SKM-1 (cell line): ENCODE data around the gene NEK4.

ENCODE experiments used
- DNase-seq: peaks from one replicate; lab custom pipeline; 2025; ENCODE audit not compliant: unreplicated experiment; lab: John Stamatoyannopoulos, UW

Gene NEK4

DNA sequence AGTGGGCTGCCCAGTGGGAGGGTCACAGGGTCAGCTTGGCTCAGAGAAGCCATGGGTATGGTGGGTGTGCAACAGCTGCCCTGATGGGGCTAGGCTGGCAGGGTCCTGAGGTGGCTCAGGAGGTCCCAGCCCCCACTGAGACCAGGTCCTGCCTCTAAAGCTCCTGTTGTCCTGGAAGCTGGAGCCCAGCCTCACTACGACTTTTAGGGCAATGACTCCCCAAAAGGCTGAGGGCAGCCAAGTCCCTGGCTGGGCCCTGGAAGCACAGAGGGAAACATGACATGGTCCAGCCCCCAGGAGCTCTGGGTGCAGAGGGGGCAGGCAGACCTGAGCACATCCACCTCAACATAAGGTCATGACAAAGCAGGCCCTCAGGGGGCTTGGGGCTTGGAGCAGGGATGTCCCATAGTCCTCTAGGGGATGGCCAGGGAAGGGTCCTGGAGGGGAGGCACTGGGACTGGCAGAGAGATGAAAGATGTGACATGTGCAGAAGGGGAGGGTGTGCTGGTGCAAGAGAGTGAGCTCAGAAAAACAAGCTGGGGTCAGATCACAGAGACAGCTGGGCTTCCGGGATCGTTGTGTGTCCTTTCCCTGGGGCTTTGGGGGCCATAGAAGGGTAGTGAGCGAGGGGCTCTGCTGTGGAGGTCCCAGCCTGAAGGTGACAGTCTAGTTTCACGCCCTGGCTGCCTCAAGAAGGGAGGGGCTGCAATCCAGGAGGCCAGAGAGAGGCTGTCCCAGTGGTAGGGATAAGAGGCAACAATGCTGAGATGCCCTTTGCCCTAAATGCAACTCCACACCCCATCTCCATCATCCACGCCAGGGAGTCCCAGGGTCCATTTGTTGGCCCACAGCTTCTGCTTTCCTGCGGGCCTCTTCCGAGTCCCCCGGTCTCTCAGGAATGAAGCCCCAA lies 23.2 kb upstream of the NEK4 start:
- DNase-seq = no peak

DNA sequence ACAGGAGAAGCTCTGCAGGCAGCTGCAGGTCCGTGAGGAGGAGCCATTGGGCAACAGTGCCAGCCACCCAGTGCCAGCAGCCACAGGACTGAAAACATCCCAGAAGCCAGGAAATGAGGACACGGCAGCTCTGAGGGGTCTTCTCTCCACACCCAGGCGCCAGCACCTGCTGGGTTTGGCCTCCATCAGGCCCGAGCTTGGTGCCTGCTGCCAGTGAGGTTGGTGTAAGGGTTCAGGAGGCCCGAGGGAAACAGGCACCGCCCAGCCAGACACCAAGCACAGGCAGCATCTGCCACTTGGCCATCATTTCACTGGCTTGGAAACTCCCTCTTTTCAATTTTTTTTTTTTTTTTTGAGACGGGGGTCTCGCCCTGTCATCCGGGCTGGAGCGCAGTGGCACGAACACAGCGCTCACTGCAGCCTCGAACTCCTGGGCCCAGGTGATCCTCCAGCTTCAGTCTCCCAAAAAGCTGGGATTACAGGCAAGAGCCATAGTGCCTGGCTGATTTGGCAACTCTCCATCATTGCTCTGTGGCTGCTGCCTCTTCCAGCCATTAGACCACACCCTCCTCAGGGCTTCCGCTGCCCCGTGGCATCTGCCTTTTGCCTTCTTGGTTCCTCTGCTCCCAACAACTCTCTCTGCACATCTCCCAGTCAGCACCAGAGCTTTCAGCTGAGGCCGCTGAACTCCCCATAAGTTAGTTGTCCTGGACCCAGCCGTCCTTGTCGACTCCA lies 22.4 kb upstream of the NEK4 start:
- DNase-seq = no peak

- no peak for DNase-seq
These were observed 21.7 kb upstream of the NEK4 start for GRCh38 chr3:52792413-52792812.

DNA sequence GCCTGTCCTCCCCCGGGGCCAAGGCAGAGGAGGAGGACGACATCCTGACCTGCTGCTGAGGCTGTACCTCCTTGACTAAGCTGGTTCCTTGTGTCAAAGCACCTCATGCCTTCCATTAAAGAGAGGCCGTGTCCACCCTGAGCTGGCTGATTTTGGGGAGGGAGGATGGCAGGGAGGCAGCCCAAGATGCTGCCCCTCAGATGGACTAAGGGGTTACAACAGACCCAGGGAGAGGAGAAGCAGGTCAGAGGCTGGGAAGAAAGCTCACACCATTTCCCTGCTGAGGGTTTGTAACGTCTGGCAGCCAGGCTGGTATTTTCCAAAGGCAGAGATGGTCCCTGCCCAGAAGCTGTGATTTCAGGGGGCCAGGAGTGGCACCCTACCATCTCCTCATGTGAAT lies 21.2 kb upstream of the NEK4 start:
- DNase-seq = no peak

DNA sequence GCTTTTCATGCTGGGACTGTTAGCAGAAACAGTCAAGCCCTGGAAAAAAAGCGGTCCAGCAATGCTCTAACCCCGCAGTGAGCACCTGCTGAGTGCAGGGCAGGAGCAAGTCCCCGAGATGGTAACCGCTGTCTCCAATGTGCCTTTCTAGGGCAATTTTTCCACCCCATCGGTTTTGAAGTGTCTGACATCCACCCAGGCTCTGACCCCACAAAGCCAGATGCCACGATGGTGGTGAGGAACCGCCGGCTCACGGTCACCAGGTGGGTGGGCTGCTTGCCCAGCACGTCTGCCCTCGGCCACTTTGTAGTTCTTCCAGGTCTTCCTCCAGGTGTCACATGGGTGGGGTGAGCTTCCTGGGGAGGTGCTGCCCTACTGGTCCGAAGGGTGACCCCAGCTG lies 20.6 kb upstream of the NEK4 start:
- no peak for DNase-seq

DNA sequence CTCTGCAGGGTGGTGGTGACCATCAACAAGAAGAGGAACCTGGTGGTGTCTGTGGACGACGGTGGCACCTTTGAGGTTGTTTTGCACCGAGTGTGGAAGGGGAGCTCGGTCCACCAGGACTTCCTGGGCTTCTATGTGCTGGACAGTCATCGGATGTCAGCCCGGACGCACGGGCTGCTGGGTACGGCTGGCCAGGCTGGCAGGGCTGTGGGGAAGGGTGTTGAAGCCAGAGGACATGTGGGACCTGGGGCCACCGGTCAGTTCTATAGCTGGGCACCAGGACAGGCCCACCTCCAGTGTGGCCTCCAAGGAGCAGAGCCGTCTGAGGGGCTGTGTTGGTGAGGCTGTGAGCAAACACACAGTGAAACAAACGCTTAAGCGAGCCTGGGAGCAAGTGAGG lies 20.0 kb upstream of the NEK4 start:
- no peak for DNase-seq

- DNase-seq = no peak
These were observed 19.6 kb upstream of the NEK4 start for GRCh38 chr3:52790337-52790736.

GRCh38 chr3:52789746-52790040 lies 19.0 kb upstream of the NEK4 start:
- no peak for DNase-seq

- no peak for DNase-seq
These were observed 18.4 kb upstream of the NEK4 start for GRCh38 chr3:52788890-52789745.

DNA sequence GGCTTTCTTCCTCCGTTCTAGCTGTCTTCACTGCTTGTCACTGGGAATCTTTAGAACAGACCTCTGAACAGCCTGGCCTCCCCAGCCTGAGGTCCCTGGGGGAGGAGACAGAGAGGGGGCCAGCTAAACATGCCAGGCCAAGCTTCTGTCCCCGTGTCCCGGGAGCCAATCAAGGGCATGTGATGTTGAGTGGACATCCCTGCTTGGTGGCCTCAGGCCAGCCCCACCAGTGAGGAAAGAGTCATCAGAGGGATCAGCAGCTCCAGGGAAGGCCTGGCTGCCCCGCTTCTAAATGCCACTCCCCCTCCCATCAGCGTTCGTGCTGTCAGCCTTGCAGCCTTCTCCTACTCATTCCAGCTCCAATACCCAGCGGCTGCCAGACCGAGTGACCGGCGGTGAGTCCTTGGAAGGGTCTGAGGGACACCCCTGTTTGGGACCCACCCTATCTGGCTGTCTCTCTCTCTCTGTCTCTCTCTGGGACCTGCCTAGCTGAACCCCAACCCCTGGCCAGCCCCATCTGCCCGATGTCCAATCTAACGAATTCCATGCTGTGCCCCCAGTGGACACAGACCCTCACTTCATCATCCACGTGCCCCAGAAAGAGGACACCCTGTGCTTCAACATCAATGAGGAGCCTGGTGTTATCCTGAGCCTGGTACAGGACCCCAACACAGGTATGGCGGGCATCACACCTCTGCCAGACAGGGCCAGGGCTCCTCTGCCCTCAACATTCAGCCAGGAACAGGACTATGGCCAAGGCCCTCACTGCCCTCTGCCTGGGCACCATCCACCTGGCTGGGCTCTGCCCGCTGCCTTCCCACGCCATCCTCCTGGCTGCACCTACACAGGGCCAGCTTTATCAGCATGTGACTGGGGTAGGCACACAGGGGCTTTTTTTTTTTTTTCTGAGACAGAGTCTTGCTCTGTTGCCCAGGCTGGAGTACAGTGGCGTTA lies 17.2 kb upstream of the NEK4 start:
- no peak for DNase-seq

- DNase-seq = no peak
These were observed 16.5 kb upstream of the NEK4 start for GRCh38 chr3:52787246-52787645.

- DNase-seq = no peak
These were observed 15.8 kb upstream of the NEK4 start for GRCh38 chr3:52786330-52787215.

GRCh38 chr3:52784931-52785590 lies 14.3 kb upstream of the NEK4 start:
- DNase-seq = no peak

- DNase-seq = no peak
These were observed 13.4 kb upstream of the NEK4 start for GRCh38 chr3:52784021-52784621.

GRCh38 chr3:52783211-52783555 lies 12.4 kb upstream of the NEK4 start:
- DNase-seq = no peak

- no peak for DNase-seq
These were observed 11.9 kb upstream of the NEK4 start for GRCh38 chr3:52782412-52783210.

- no peak for DNase-seq
These were observed 11.0 kb upstream of the NEK4 start for GRCh38 chr3:52781741-52782140.
